ENCODE measurements around the gene BATF3. TPM values are rescaled to one million over a fixed set of nuclear protein-coding genes. Genes with fewer than 3 reads are reported as not detected.
"Not testable (repeated sequence)": the region's sequence is repeated elsewhere in the genome, so short reads cannot be mapped to it uniquely, and the experiment has no call there.

The BATF3 gene, protein sequence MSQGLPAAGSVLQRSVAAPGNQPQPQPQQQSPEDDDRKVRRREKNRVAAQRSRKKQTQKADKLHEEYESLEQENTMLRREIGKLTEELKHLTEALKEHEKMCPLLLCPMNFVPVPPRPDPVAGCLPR
- 89.8 and 94.9 TPM in 2 replicates for total RNA-seq

GRCh38 chr1:212699625-212700222, at the start of gene BATF3:
TSS of gene BATF3 (minus strand) at chr1:212699840. CDS start at chr1:212699762, 78 bp downstream.
- Mint-ChIP-seq H3K9me3 (no peaks in the 10 kb centered on the region), H3K4me1 (ENCODE audit: low read depth) (peaks cover 57% of the 10 kb centered on the region), H3K36me3 (ENCODE audit: low read depth) (peaks cover 20% of the 10 kb centered on the region), H3K4me3 (peak within 1 kb of the TSS; percentile 92), H3K27ac (peak within 1 kb of the TSS; percentile 73), H3K27me3 (ENCODE audit: insufficient read depth) (peaks cover 12% of the 10 kb centered on the region)
- DNase-seq (ENCODE audit: low spot score), result peak; percentile 33
- intact Hi-C loops (cut with micrococcal nuclease), result loop anchor here (1.0 to 5.0 kb wide), 10 partner anchors 21 to 316 kb away; partner anchors contain the start of genes ANGEL2, ATF3 and FLVCR1

DNA sequence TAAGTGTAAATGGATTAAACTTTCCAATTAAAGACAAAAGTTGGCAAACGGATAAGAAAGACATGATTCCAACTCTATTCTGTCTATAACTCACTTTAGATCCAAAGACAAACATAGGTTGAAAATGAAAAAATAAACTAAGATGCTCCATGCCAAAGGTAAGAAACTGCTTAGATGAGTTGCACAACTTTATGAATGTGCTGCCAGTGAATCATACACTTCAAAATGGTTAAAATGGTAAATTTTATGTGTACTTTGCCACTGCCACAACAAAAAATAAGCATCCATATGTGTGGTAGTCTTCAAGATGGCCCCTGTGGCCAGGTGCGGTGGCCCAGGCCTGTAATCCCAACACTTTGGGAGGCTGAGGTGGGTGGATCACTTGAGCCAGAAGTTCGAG, 46.9 kb upstream of the BATF3 start:
- H3K27ac Mint-ChIP-seq, result no peak overlapping the region
- H3K9me3 Mint-ChIP-seq, result peaks cover 13% of the 10 kb centered on the region
- no peak for DNase-seq (ENCODE audit: low spot score)
- intact Hi-C loops (cut with micrococcal nuclease), result no loop called here
- H3K4me3 Mint-ChIP-seq, result no peak overlapping the region
- peaks cover 46% of the 10 kb centered on the region for H3K4me1 Mint-ChIP-seq (ENCODE audit: low read depth)
- peaks cover 30% of the 10 kb centered on the region for H3K36me3 Mint-ChIP-seq (ENCODE audit: low read depth)
- no peaks in the 10 kb centered on the region for H3K27me3 Mint-ChIP-seq (ENCODE audit: insufficient read depth)

DNA sequence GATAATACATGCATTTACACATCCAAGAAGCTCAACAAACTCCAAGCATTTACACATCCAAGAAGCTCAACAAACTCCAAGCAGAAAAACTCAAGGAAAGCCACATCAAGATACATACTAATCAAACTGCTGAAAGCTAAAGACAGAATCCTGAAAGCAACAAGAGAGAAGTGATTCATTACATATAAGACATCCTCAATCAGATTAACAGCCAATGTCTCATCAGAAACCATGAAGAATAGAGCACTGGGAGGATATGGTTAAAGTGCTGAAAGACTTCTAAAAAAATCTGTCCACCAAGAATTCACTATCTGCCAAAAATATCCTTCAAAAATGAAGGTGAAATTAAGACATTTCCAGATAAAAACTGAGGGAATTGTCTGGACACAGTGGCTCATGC, 45.7 kb upstream of the BATF3 start:
- peaks cover 35% of the 10 kb centered on the region for H3K36me3 Mint-ChIP-seq (ENCODE audit: low read depth)
- H3K9me3 Mint-ChIP-seq, result peaks cover 18% of the 10 kb centered on the region
- H3K27me3 Mint-ChIP-seq (ENCODE audit: insufficient read depth), result no peaks in the 10 kb centered on the region
- no peak for DNase-seq (ENCODE audit: low spot score)
- H3K4me3 Mint-ChIP-seq, result no peak overlapping the region
- no peak overlapping the region for H3K27ac Mint-ChIP-seq
- H3K4me1 Mint-ChIP-seq (ENCODE audit: low read depth), result peaks cover 47% of the 10 kb centered on the region
- intact Hi-C loops (cut with micrococcal nuclease), result no loop called here

DNA sequence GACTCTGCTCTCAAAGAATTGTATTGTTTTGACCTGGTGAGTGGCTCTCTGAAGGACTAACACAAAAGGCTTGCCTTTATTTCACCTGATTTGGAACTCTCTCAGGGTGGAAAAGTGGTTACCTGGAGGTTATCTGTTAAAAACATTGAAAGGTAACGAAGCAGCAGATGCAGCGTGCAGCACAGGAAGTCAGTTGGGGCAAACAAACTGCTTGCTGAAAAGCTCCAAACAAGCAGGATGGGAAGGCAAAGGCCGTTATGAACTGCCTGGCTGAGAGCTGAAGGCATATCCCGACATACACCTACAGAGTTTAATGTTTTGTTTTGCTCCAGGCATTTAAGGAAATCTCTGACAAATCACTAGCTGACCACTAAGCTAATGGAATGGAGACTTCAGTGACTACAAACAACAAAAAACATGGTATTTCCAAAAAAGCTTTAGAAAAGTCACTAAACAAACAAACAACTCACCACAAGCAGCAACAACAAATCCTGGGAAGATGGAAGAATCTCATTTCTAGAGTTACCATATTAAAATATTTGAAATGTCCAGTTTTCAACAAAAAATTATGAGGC, 44.3 kb upstream of the BATF3 start:
- Mint-ChIP-seq H3K27ac (no peak overlapping the region), H3K27me3 (ENCODE audit: insufficient read depth) (no peaks in the 10 kb centered on the region), H3K9me3 (peaks cover 18% of the 10 kb centered on the region), H3K36me3 (ENCODE audit: low read depth) (peaks cover 37% of the 10 kb centered on the region), H3K4me1 (ENCODE audit: low read depth) (peaks cover 51% of the 10 kb centered on the region), H3K4me3 (peak overlapping the region; percentile 2)
- intact Hi-C loops (cut with micrococcal nuclease), result no loop called here
- DNase-seq (ENCODE audit: low spot score), result no peak

DNA sequence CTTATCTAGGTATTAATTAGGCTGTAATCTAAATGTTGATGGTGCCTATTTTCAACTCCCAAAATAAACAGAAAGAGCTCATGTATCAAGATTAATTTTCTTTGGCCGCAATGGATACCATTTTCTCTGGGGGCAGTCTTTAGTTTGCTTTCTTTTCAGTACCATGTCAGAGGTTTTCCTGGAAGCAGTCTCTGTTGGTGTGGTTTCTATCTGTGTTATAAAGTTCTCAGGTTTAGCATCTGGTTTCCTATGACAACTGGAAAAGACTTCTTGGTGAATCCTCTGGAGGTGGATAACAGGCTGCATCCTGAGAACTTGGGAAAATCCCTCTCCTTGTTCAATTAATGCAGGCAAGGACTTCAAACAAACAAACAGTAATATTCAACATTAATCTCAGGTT, 38.7 kb upstream of the BATF3 start:
- Mint-ChIP-seq H3K9me3 (peaks cover 15% of the 10 kb centered on the region), H3K4me3 (peak overlapping the region; percentile 43), H3K4me1 (ENCODE audit: low read depth) (peaks cover 42% of the 10 kb centered on the region), H3K36me3 (ENCODE audit: low read depth) (peaks cover 33% of the 10 kb centered on the region), H3K27me3 (ENCODE audit: insufficient read depth) (no peaks in the 10 kb centered on the region), H3K27ac (peak overlapping the region; percentile 86)
- intact Hi-C loops (cut with micrococcal nuclease), result no loop called here
- no peak for DNase-seq (ENCODE audit: low spot score)

GRCh38 chr1:212737559-212737958, 37.9 kb upstream of the BATF3 start:
- Mint-ChIP-seq H3K4me1 (ENCODE audit: low read depth) (peaks cover 41% of the 10 kb centered on the region), H3K27ac (no peak overlapping the region), H3K27me3 (ENCODE audit: insufficient read depth) (no peaks in the 10 kb centered on the region), H3K36me3 (ENCODE audit: low read depth) (peaks cover 34% of the 10 kb centered on the region), H3K4me3 (no peak overlapping the region), H3K9me3 (peaks cover 15% of the 10 kb centered on the region)
- intact Hi-C loops (cut with micrococcal nuclease), result loop anchor here (2.0 kb wide), 1 partner anchor 15 kb away; no protein-coding TSS in a partner anchor
- DNase-seq (ENCODE audit: low spot score), result no peak

- Mint-ChIP-seq H3K27me3 (ENCODE audit: insufficient read depth) (no peaks in the 10 kb centered on the region), H3K4me3 (no peak overlapping the region), H3K4me1 (ENCODE audit: low read depth) (peaks cover 27% of the 10 kb centered on the region), H3K9me3 (no peaks in the 10 kb centered on the region), H3K36me3 (ENCODE audit: low read depth) (peaks cover 16% of the 10 kb centered on the region), H3K27ac (no peak overlapping the region)
- DNase-seq (ENCODE audit: low spot score), result no peak
- intact Hi-C loops (cut with micrococcal nuclease), result no loop called here
These were observed 33.5 kb upstream of the BATF3 start for GRCh38 chr1:212733109-212733508.

GRCh38 chr1:212731630-212732029, 32.0 kb upstream of the BATF3 start:
- DNase-seq (ENCODE audit: low spot score), result no peak
- intact Hi-C loops (cut with micrococcal nuclease), result no loop called here
- no peak overlapping the region for H3K27ac Mint-ChIP-seq
- no peaks in the 10 kb centered on the region for H3K27me3 Mint-ChIP-seq (ENCODE audit: insufficient read depth)
- H3K9me3 Mint-ChIP-seq, result no peaks in the 10 kb centered on the region
- peaks cover 20% of the 10 kb centered on the region for H3K36me3 Mint-ChIP-seq (ENCODE audit: low read depth)
- H3K4me1 Mint-ChIP-seq (ENCODE audit: low read depth), result peaks cover 32% of the 10 kb centered on the region
- no peak overlapping the region for H3K4me3 Mint-ChIP-seq

- peaks cover 27% of the 10 kb centered on the region for H3K36me3 Mint-ChIP-seq (ENCODE audit: low read depth)
- H3K9me3 Mint-ChIP-seq, result peaks cover 4% of the 10 kb centered on the region
- intact Hi-C loops (cut with micrococcal nuclease), result no loop called here
- no peak overlapping the region for H3K4me3 Mint-ChIP-seq
- no peak for DNase-seq (ENCODE audit: low spot score)
- peaks cover 44% of the 10 kb centered on the region for H3K4me1 Mint-ChIP-seq (ENCODE audit: low read depth)
- peak overlapping the region; percentile 61 for H3K27ac Mint-ChIP-seq
- H3K27me3 Mint-ChIP-seq (ENCODE audit: insufficient read depth), result no peaks in the 10 kb centered on the region
These were observed 29.0 kb upstream of the BATF3 start for GRCh38 chr1:212728606-212729005.

DNA sequence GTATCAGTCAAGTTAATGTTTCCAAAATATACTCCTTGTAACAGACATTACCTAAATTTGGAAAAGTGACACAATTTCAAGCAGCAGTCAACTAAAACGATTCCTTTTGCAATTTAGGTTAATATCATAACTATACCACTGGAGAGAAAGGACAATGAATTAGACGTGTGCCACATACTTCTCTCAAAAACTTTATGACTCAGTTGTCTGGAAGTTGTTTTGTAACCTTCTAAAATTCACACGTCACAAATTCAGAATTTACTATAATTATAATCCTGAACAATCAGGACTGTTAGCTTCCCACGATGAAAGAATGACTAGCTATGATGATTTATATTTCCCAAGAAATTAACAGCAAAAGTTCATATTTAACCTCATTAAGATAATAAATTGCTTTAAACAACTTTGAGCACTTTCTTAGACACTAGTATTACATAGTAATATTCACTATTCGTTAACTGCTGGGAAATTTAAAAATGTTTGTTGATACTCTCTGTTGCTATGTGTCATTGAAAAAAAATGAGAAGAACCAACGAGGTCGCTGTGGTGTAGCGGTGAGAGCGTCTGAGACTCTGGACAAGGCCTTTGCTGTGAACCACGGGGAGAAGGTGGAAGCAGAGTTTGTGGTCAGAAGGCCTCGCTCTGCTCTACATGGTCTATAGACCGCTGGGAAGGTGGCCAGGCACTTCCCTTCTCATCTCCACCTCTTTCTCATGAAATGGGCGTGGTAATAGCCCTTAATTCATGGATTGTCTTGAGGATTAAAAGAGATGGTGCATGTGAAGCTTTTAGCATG, 27.9 kb upstream of the BATF3 start:
- H3K27ac Mint-ChIP-seq, result peak overlapping the region; percentile 42
- intact Hi-C loops (cut with micrococcal nuclease), result no loop called here
- H3K27me3 Mint-ChIP-seq (ENCODE audit: insufficient read depth), result no peaks in the 10 kb centered on the region
- H3K9me3 Mint-ChIP-seq, result peaks cover 7% of the 10 kb centered on the region
- H3K36me3 Mint-ChIP-seq (ENCODE audit: low read depth), result peaks cover 28% of the 10 kb centered on the region
- no peak overlapping the region for H3K4me3 Mint-ChIP-seq
- DNase-seq (ENCODE audit: low spot score), result no peak
- H3K4me1 Mint-ChIP-seq (ENCODE audit: low read depth), result peaks cover 53% of the 10 kb centered on the region

DNA sequence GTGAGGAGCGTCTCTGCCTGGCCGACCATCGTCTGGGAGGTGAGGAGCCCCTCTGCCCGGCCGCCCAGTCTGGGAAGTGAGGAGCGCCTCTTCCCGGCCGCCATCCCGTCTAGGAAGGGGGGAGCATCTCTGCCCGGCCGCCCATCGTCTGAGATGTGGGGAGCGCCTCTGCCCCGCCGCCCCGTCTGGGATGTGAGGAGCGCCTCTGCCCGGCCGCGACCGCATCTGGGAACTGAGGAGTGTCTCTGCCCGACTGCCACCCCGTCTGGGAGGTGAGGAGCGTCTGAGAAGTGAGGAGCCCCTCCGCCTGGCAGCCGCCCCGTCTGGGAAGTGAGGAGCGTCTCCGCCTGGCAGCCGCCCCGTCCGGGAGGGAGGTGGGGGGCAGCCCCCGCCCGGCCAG, 25.0 kb upstream of the BATF3 start:
- Mint-ChIP-seq H3K4me1 (ENCODE audit: low read depth) (peaks cover 66% of the 10 kb centered on the region), H3K36me3 (ENCODE audit: low read depth) (peaks cover 22% of the 10 kb centered on the region)
- H3K27me3 Mint-ChIP-seq (ENCODE audit: insufficient read depth); intact Hi-C loops (cut with micrococcal nuclease); H3K4me3 Mint-ChIP-seq; DNase-seq (ENCODE audit: low spot score); H3K27ac Mint-ChIP-seq; H3K9me3 Mint-ChIP-seq: not testable (repeated sequence)

DNA sequence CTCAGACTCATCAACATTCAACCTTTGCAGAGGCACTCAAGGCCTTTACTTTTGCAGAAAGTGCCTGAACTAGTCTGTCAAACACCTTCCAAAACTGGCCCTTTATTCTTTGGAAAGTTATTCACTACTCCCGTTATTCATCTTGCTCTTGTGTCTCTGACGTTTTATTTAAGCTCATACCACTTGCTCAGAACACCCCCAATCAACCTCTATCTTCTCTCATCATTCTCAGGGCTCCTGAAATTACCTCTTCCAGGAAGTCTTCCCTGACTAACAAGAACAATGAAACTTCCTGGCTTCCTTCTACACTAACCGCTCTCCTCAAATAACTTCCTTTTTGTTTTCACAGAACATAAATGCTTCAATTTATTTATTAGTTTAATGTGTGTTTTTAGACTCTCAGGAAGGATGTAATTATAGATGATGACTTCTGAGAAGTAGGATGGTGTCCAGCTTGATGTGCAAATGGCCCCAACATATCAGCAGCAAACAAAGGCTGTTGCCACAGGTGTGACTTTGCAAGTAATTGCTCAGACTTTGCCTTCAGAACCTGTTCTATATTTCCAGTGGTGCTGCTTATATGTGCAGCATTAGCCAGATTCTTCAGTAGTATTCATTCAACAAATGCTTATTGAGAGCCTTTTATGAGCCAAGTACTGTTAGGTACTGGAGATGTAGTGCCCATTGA, 22.8 kb upstream of the BATF3 start:
- intact Hi-C loops (cut with micrococcal nuclease), result loop anchor here (2.0 kb wide), 1 partner anchor 14 kb away; no protein-coding TSS in a partner anchor
- H3K27me3 Mint-ChIP-seq (ENCODE audit: insufficient read depth), result peaks cover 5% of the 10 kb centered on the region

More for the DNA sequence above, 22.8 kb upstream of the BATF3 start:
- Mint-ChIP-seq H3K4me1 (ENCODE audit: low read depth) (peaks cover 49% of the 10 kb centered on the region), H3K27ac (peak overlapping the region; percentile 82), H3K9me3 (peaks cover 7% of the 10 kb centered on the region), H3K4me3 (peak overlapping the region; percentile 9), H3K36me3 (ENCODE audit: low read depth) (peaks cover 24% of the 10 kb centered on the region)
- no peak for DNase-seq (ENCODE audit: low spot score)

All from activated T-helper 1 cell treated with anti-CD3 and anti-CD28 coated beads, Interleukin-12 subunit alpha, Interleukin-12 subunit beta, Interleukin-2, Interleukin-4 antibody, amounts not matched to agents 30 ng/mL and 10 ng/mL and 1 ng/mL, durations not matched to agents 14 hours and 24 hours and 36 hours (primary cell).